GM19397 (cell line): ENCODE measurements around the gene CRB1.

Source experiments
- ATAC-seq: cut with Tn5 transposase; IDR thresholded peaks from one replicate; pipeline ENCODE4 v1.9.1; 2021; ENCODE audit warnings: mild to moderate bottlenecking, moderate library complexity; ENCODE audit not compliant: unreplicated experiment

The CRB1 gene

GRCh38 chr1:197303463-197303862, 35.4 kb downstream of the CRB1 start:
- ATAC-seq = no peak

- ATAC-seq = no peak
These were observed 36.7 kb downstream of the CRB1 start for GRCh38 chr1:197304638-197305200.

- ATAC-seq = no peak
These were observed 37.9 kb downstream of the CRB1 start for GRCh38 chr1:197305925-197306324.

- ATAC-seq = no peak
These were observed 38.5 kb downstream of the CRB1 start for GRCh38 chr1:197306381-197307062.

GRCh38 chr1:197307136-197307535, 39.1 kb downstream of the CRB1 start:
- no peak for ATAC-seq

- ATAC-seq = no peak
These were observed 39.5 kb downstream of the CRB1 start for GRCh38 chr1:197307551-197307950.

- no peak for ATAC-seq
These were observed 43.0 kb downstream of the CRB1 start for GRCh38 chr1:197311081-197311480.

GRCh38 chr1:197312163-197312562, 44.1 kb downstream of the CRB1 start:
- ATAC-seq = no peak

- no peak for ATAC-seq
These were observed 45.7 kb downstream of the CRB1 start for GRCh38 chr1:197313713-197314112.

GRCh38 chr1:197314682-197315081, 46.6 kb downstream of the CRB1 start:
- ATAC-seq = no peak

GRCh38 chr1:197319631-197320030, 51.6 kb downstream of the CRB1 start:
- no peak for ATAC-seq

GRCh38 chr1:197320991-197321531, 53.0 kb downstream of the CRB1 start:
- no peak for ATAC-seq

GRCh38 chr1:197321811-197322210, 53.8 kb downstream of the CRB1 start:
- ATAC-seq = no peak

- ATAC-seq = no peak
These were observed 59.8 kb downstream of the CRB1 start for GRCh38 chr1:197327776-197328364.

- no peak for ATAC-seq
These were observed 62.2 kb downstream of the CRB1 start for GRCh38 chr1:197330213-197330612.

GRCh38 chr1:197331565-197331964, 63.5 kb downstream of the CRB1 start:
- no peak for ATAC-seq

- no peak for ATAC-seq
These were observed 65.0 kb downstream of the CRB1 start for GRCh38 chr1:197333041-197333440.

GRCh38 chr1:197336571-197336970, 68.5 kb downstream of the CRB1 start:
- ATAC-seq = no peak

- no peak for ATAC-seq
These were observed 71.3 kb downstream of the CRB1 start for GRCh38 chr1:197339106-197340060.

GRCh38 chr1:197341626-197342025, 73.6 kb downstream of the CRB1 start:
- no peak for ATAC-seq

GRCh38 chr1:197342044-197342565, 74.1 kb downstream of the CRB1 start:
- no peak for ATAC-seq
